AG09319 (cell line): ENCODE data around the gene IDH2.

Source experiments
- DNase-seq: peaks from one replicate; pipeline ENCODE4 v3.0.0-alpha.2; 2010; ENCODE audit warnings: low read depth; ENCODE audit errors: extremely low read depth
- CTCF ChIP-seq: IDR thresholded peaks from 2 replicates; pipeline ENCODE4 v1.5.1; 2011; ENCODE audit warnings: low read depth, mild to moderate bottlenecking, inconsistent platforms, low read length, moderate library complexity

IDH2 gene

GRCh38 chr15:90037961-90038631 is 64.2 kb downstream of the IDH2 start:
- DNase-seq: no peak
- no peak for TF ChIP-seq CTCF

- DNase-seq: no peak
- TF ChIP-seq CTCF: no peak
These were observed 64.8 kb downstream of the IDH2 start for GRCh38 chr15:90037511-90037860.

GRCh38 chr15:90036806-90037510 is 65.3 kb downstream of the IDH2 start:
- no peak for DNase-seq
- TF ChIP-seq CTCF: no peak

GRCh38 chr15:90036343-90036742 is 65.9 kb downstream of the IDH2 start:
- no peak for DNase-seq
- no peak for TF ChIP-seq CTCF

- DNase-seq: no peak
- no peak for TF ChIP-seq CTCF
These were observed 66.4 kb downstream of the IDH2 start for GRCh38 chr15:90035840-90036230.

GRCh38 chr15:90035095-90035839 is 67.0 kb downstream of the IDH2 start:
- no peak for DNase-seq
- TF ChIP-seq CTCF: no peak

- no peak for TF ChIP-seq CTCF
- DNase-seq: no peak
These were observed 68.8 kb downstream of the IDH2 start for GRCh38 chr15:90033448-90033847.
